HG03139 (cell line): ENCODE results near the gene TXNDC8.

ENCODE experiments used
- ATAC-seq: cut with Tn5 transposase; IDR thresholded peaks from one replicate; pipeline ENCODE4 v1.9.1; 2021; ENCODE audit not compliant: unreplicated experiment

The TXNDC8 gene

GRCh38 chr9:110282018-110282738 lies 55.5 kb downstream of the TXNDC8 start:
- ATAC-seq: no peak

GRCh38 chr9:110278080-110278707 lies 59.5 kb downstream of the TXNDC8 start:
- ATAC-seq: no peak

GRCh38 chr9:110276781-110277180 lies 60.9 kb downstream of the TXNDC8 start:
- ATAC-seq: no peak

- no peak for ATAC-seq
Observed at GRCh38 chr9:110270211-110270995, 67.3 kb downstream of the TXNDC8 start.

GRCh38 chr9:110266795-110267194 lies 70.9 kb downstream of the TXNDC8 start:
- no peak for ATAC-seq

- no peak for ATAC-seq
Observed at GRCh38 chr9:110261632-110262031, 76.0 kb downstream of the TXNDC8 start.

- ATAC-seq: no peak
Observed at GRCh38 chr9:110260911-110261310, 76.8 kb downstream of the TXNDC8 start.

GRCh38 chr9:110259566-110259965 lies 78.1 kb downstream of the TXNDC8 start:
- no peak for ATAC-seq

GRCh38 chr9:110258690-110259091 lies 79.0 kb downstream of the TXNDC8 start:
- no peak for ATAC-seq

GRCh38 chr9:110257956-110258355 lies 79.7 kb downstream of the TXNDC8 start:
- no peak for ATAC-seq

- ATAC-seq: peak; percentile 1
Observed at GRCh38 chr9:110257097-110257841, 80.4 kb downstream of the TXNDC8 start.

- peak; percentile 62 for ATAC-seq
Observed at GRCh38 chr9:110256380-110257096, 81.1 kb downstream of the TXNDC8 start, which contains the start of gene TXN. Gene TXN, minus strand, starts transcription at chr9:110256507. Its CDS starts 72 bp downstream, at chr9:110256435.

- ATAC-seq: peak; percentile 18
Observed at GRCh38 chr9:110255463-110256379, 81.9 kb downstream of the TXNDC8 start.

- no peak for ATAC-seq
Observed at GRCh38 chr9:110255034-110255462, 82.6 kb downstream of the TXNDC8 start.

GRCh38 chr9:110254500-110254899 lies 83.2 kb downstream of the TXNDC8 start:
- ATAC-seq: no peak
